KG1 (cell line): Measurements from ENCODE around the gene UBE2M.
"Not testable (repeated sequence)": the region's sequence is repeated elsewhere in the genome, so short reads cannot be mapped to it uniquely, and the experiment has no call there.

Experiments used
- DNase-seq: peaks from one replicate; lab custom pipeline; 2025; lab: John Stamatoyannopoulos, UW

UBE2M gene

GRCh38 chr19:58539169-58539559 is 19.2 kb downstream of the UBE2M start:
- not testable (repeated sequence) for DNase-seq

- DNase-seq, result no peak
Observed at GRCh38 chr19:58538257-58539168, 19.9 kb downstream of the UBE2M start.

- no peak for DNase-seq
Observed at GRCh38 chr19:58536852-58537798, 21.3 kb downstream of the UBE2M start.

GRCh38 chr19:58535857-58536256 is 22.6 kb downstream of the UBE2M start:
- DNase-seq, result no peak

GRCh38 chr19:58531034-58531840 is 27.2 kb downstream of the UBE2M start:
- DNase-seq, result no peak

- DNase-seq, result no peak
Observed at GRCh38 chr19:58529405-58529804, 29.0 kb downstream of the UBE2M start.

GRCh38 chr19:58522709-58523108 is 35.7 kb downstream of the UBE2M start:
- DNase-seq, result no peak

- DNase-seq, result no peak
Observed at GRCh38 chr19:58521651-58522050, 36.8 kb downstream of the UBE2M start.

- no peak for DNase-seq
Observed at GRCh38 chr19:58520257-58520599, 38.2 kb downstream of the UBE2M start.

- DNase-seq, result peak; percentile 95
Observed at GRCh38 chr19:58519355-58520256, 38.8 kb downstream of the UBE2M start, which contains the start of gene ZBTB45. ZBTB45 (minus strand) TSS chr19:58519810; CDS start chr19:58517673, 2,137 bp downstream.

- DNase-seq, result peak; percentile 83
Observed at GRCh38 chr19:58519087-58519354, 39.4 kb downstream of the UBE2M start.

- no peak for DNase-seq
Observed at GRCh38 chr19:58518256-58519086, 39.9 kb downstream of the UBE2M start.

GRCh38 chr19:58516964-58517833 is 41.2 kb downstream of the UBE2M start:
- no peak for DNase-seq

GRCh38 chr19:58516246-58516836 is 42.1 kb downstream of the UBE2M start:
- DNase-seq, result no peak

- no peak for DNase-seq
Observed at GRCh38 chr19:58515259-58515658, 43.2 kb downstream of the UBE2M start.

GRCh38 chr19:58514564-58515022 is 43.8 kb downstream of the UBE2M start:
- DNase-seq, result no peak

GRCh38 chr19:58513694-58514563 is 44.5 kb downstream of the UBE2M start:
- DNase-seq, result peak; percentile 93
